Left lung (tissue), 10 donors: Measurements from ENCODE around the gene TMEM107. TPM values are rescaled to one million over a fixed set of nuclear protein-coding genes. Genes with fewer than 3 reads are reported as not detected.
"Not testable (repeated sequence)": the region's sequence is repeated elsewhere in the genome, so short reads cannot be mapped to it uniquely, and the experiment has no call there.

ENCODE experiments used
- ATAC-seq: fragments of 200-7000 bp; cut with Tn5 transposase; one replicate; pipeline ENCODE4 v1.9.1; 2020; ENCODE audit warnings: moderate library complexity
- DNase-seq, 4 donors: peaks; one replicate each; pipeline ENCODE4 v3.0.0-alpha.2; 2013 to 2020
- H3K27ac ChIP-seq, 2 donors: fragments of 200-600 bp; sonication (generic) in 1 of 2; one replicate each; pipeline versions ENCODE4 v1.5.0 to v1.8.0; 2020 to 2021
- H3K27me3 ChIP-seq, 2 donors: fragments of 200-600 bp; sonication (generic) in 1 of 2; one replicate each; pipeline versions ENCODE4 v1.5.0 to v1.8.0; 2020 to 2021
- H3K36me3 ChIP-seq, 2 donors: fragments of 200-600 bp; sonication (generic) in 1 of 2; one replicate each; pipeline versions ENCODE4 v1.5.0 to v1.8.0; 2020 to 2021
- H3K4me1 ChIP-seq, 2 donors: fragments of 200-600 bp; one replicate each; pipeline ENCODE4 v1.8.0; 2021
- H3K4me3 ChIP-seq, 2 donors: fragments of 200-600 bp; sonication (generic) in 1 of 2; one replicate each; pipeline versions ENCODE4 v1.5.0 to v1.8.0; 2020 to 2021; ENCODE audit warnings: mild to moderate bottlenecking in 1 of 2
- H3K9me3 ChIP-seq, 2 donors: fragments of 200-600 bp; sonication (generic) in 1 of 2; one replicate each; pipeline versions ENCODE4 v1.5.0 to v1.8.0; 2020 to 2021
- CTCF ChIP-seq, 2 donors: fragments of 200-600 bp; sonication (generic) in 1 of 2; IDR thresholded peaks; one replicate each; pipeline versions ENCODE4 v1.5.0 to v1.8.0; 2021; ENCODE audit warnings: antibody characterized with exemption in 2 of 2
- intact Hi-C, 2 donors: fragments of 100-400 bp; cut with DNase I; formaldehyde crosslinking; loops; one replicate each; pipeline versions ENCODE4 v1.11.2 to v1.14.2; 2022
- polyA plus RNA-seq, 6 donors: library from polyadenylated mRNA; unstranded; fragments of 120-200 nt; gene quantifications; one replicate each; pipeline ENCODE4 v1.2.1, GENCODE V29; 2013; ENCODE audit not compliant: insufficient read length in 6 of 6
- total RNA-seq, 2 donors: library from RNA; stranded (reverse); fragmentation: NEBNext Ultra II Directional; extraction: Animal tissue kit (Norgen Biotek cat#: 25700); gene quantifications; one replicate each; pipeline ENCODE4 v1.2.1, GENCODE V29; 2021
- donor health status: DM: no; HTN: yes; CAD: no.
- donor health status: DM: no; HTN: no; CAD: no.

TMEM107 gene
- total and polyA plus RNA-seq, 8 donors = 15.0 to 21.0 (median 18.5) TPM

- peaks cover 14 to 33% of the 10 kb centered on the region in 2 donors for H3K4me1 ChIP-seq
- H3K36me3 ChIP-seq = peaks cover 0 to 7% of the 10 kb centered on the region in 2 donors
- peak; percentile 73 for ATAC-seq
- TF ChIP-seq CTCF (IDR thresholded peaks at IDR 0.05) = no peak
- DNase-seq = peak; percentile 93 to 97 (median 96)
- no peaks in the 10 kb centered on the region for H3K9me3 ChIP-seq
- peak overlapping the region; percentile 59 to 68 for H3K4me3 ChIP-seq
- no peaks in the 10 kb centered on the region for H3K27me3 ChIP-seq
- intact Hi-C loops = loop anchor here in 1 of 2 donors (5.0 kb wide), 1 partner anchor 35 kb away; no protein-coding TSS in a partner anchor
- peak overlapping the region; percentile 97 to 99 for H3K27ac ChIP-seq
These were observed 46.6 kb upstream of the TMEM107 start for GRCh38 chr17:8222630-8223355.

DNA sequence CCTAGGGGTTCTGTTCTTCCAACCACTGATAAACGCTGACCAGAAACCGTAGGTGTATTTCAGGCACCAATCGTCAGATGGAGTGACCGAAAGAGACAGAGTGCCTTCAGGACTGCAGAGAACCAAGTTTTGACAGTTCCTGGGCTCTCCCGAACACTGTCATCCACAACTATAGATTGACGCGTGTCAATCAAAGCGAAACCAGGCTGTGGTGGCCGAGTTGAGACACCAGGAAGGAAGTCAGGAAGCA, 46.1 kb upstream of the TMEM107 start:
- Histone ChIP-seq H3K9me3 (no peaks in the 10 kb centered on the region), H3K27me3 (no peaks in the 10 kb centered on the region), H3K36me3 (peaks cover 0 to 2% of the 10 kb centered on the region in 2 donors), H3K27ac (peak overlapping the region; percentile 97 to 99), H3K4me1 (peaks cover 12 to 33% of the 10 kb centered on the region in 2 donors), H3K4me3 (peak overlapping the region; percentile 59 to 68)
- no peak for ATAC-seq
- DNase-seq = no peak
- intact Hi-C loops = loop anchor here in 1 of 2 donors (5.0 kb wide), 1 partner anchor 35 kb away; no protein-coding TSS in a partner anchor
- TF ChIP-seq CTCF (IDR thresholded peaks at IDR 0.05) = no peak

- Histone ChIP-seq H3K4me1 (peaks cover 9 to 33% of the 10 kb centered on the region in 2 donors), H3K36me3 (no peaks in the 10 kb centered on the region), H3K9me3 (no peaks in the 10 kb centered on the region), H3K27me3 (no peaks in the 10 kb centered on the region), H3K4me3 (peak overlapping the region; percentile 59 to 68), H3K27ac (peak overlapping the region; percentile 97 to 99)
- ATAC-seq = peak; percentile 64
- peak; percentile 76 to 96 (median 89) for DNase-seq
- intact Hi-C loops = loop anchor here in 1 of 2 donors (5.0 kb wide), 1 partner anchor 35 kb away; no protein-coding TSS in a partner anchor
- no peak for TF ChIP-seq CTCF (IDR thresholded peaks at IDR 0.05)
These were observed 45.6 kb upstream of the TMEM107 start for GRCh38 chr17:8221663-8222379.

DNA sequence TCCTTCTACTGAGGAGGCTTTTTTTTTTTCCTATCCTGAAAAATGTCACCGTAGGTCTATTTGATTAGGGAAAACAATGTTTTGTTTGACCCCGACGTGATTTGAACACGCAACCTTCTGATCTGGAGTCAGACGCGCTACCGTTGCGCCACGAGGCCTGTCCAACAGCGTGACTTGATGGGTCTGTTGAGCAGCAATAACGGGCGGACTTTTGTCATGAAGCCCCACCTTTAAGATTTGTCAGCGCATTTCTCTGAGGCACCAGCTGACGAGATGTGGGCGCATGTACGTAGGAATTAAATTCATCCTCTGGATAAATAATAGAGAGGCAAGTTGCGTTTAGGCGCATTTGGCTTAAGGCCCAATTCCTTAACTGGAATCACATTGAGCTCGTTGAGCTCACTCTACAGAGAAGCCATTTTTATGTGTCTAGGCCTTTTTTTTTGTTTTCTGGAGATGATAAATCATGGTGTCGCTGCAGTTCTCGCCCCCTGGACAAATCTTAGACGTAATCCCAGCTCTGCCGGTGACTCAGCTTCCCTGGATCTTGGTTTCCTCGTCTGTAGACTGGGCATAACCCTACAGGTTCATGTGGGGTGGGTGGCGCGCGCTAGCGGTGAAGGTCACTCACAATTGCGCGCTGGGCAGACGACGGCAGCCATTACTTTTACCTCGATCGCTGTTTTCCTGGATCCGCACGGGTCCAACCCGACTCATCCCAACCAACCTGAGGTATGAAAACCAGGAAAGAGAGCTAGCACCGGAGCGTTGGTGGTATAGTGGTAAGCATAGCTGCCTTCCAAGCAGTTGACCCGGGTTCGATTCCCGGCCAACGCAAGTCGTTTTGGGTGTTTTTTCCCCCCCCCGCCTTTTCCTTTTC, 44.8 kb upstream of the TMEM107 start:
- no peak for TF ChIP-seq CTCF (IDR thresholded peaks at IDR 0.05)
- H3K27ac ChIP-seq = peak overlapping the region; percentile 97 to 99
- ATAC-seq (peak; percentile 69), DNase-seq (peak; percentile 87 to 97 (median 92))
- no peaks in the 10 kb centered on the region for H3K9me3 ChIP-seq
- no peaks in the 10 kb centered on the region for H3K27me3 ChIP-seq
- intact Hi-C loops = loop anchor here in 1 of 2 donors (5.0 kb wide), 1 partner anchor 34 kb away; no protein-coding TSS in a partner anchor
- H3K4me3 ChIP-seq = peak overlapping the region; percentile 59 to 68
- peaks cover 9 to 33% of the 10 kb centered on the region in 2 donors for H3K4me1 ChIP-seq
- no peaks in the 10 kb centered on the region for H3K36me3 ChIP-seq

DNA sequence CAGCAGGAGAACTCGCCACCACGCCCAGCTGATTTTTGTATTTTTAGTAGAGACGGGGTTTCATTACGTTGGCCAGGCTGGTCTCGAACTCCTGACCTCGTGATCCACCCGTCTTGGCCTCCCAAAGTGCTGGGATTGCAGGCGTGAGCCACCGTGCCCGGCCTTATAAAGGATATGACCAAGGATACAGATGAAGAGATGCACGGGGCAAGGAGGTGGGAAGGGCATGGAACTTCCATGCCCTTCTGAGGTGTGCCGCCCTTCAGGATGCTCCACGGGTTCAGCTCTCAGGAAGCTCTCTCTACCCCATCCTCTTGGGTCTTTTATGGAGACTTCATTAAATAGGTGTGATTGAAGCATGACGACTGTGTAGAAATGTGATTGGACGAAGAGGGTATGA, 37.8 kb upstream of the TMEM107 start:
- intact Hi-C loops, H3K27me3 ChIP-seq, H3K27ac ChIP-seq, H3K36me3 ChIP-seq, H3K4me3 ChIP-seq, H3K9me3 ChIP-seq, DNase-seq, ATAC-seq: not testable (repeated sequence)
- peaks cover 5 to 23% of the 10 kb centered on the region in 2 donors for H3K4me1 ChIP-seq
